HepG2 (cell line): ENCODE results near the gene SNAPIN. TPM values are rescaled to one million over a fixed set of nuclear protein-coding genes. Genes with fewer than 3 reads are reported as not detected.

Experiments
- ARID3A ChIP-seq: IDR thresholded peaks from 2 replicates; pipeline ENCODE4 v1.6.1; 2012; ENCODE audit warnings: low read depth, low read length, improper control_type of control experiment
- DPF2 ChIP-seq: sonication (generic); formaldehyde crosslinking; IDR thresholded peaks from 2 replicates; pipeline ENCODE4 v1.4.0; 2020; ENCODE audit warnings: mild to moderate bottlenecking, low read depth, missing genetic modification reagents, borderline replicate concordance
- GRHL1 ChIP-seq: sonication (generic); formaldehyde crosslinking; conservative IDR thresholded peaks from 2 replicates; pipeline ENCODE4 v1.8.0; 2022; ENCODE audit warnings: missing genetic modification reagents
- MAFG ChIP-seq: sonication (generic); formaldehyde crosslinking; IDR thresholded peaks from 2 replicates; pipeline ENCODE4 v1.5.1; 2020; ENCODE audit warnings: mild to moderate bottlenecking, missing genetic modification reagents
- SNAPC2 ChIP-seq: sonication (generic); formaldehyde crosslinking; IDR thresholded peaks from 2 replicates; pipeline ENCODE4 v1.8.1; 2022; ENCODE audit warnings: mild to moderate bottlenecking, missing genetic modification reagents
- ZNF33A ChIP-seq: sonication (generic); formaldehyde crosslinking; IDR thresholded peaks from 2 replicates; pipeline ENCODE4 v1.5.1; 2020; ENCODE audit warnings: missing genetic modification reagents, mild to moderate bottlenecking, moderate library complexity, borderline replicate concordance
- ZNF629 ChIP-seq: sonication (generic); formaldehyde crosslinking; conservative IDR thresholded peaks from 2 replicates; pipeline ENCODE4 v1.5.0; 2020; ENCODE audit warnings: missing genetic modification reagents
- polyA plus RNA-seq, 8 experiments: library from polyadenylated mRNA; depleted of rRNA in 3 of 8; stranded (reverse) in 7 of 8; unstranded in 1 of 8; fragments of >200 nt; fragmentation: Illumina TruSeq in 4 of 8; extraction: Trizol in 4 of 8; gene quantifications; 2 replicates each; pipeline versions ENCODE4 v1.2.1 to v1.2.3, GENCODE V29; 2011 to 2016; ENCODE audit warnings: low read depth in 4 of 8, missing spikeins in 1 of 8, mixed read lengths in 1 of 8; ENCODE audit not compliant: insufficient read depth in 1 of 8
- total RNA-seq, 5 experiments: library from RNA; depleted of rRNA; stranded (reverse); fragments of >200 nt; fragmentation: Illumina TruSeq; extraction: Trizol; gene quantifications; 2 replicates each; pipeline ENCODE4 v1.2.3, GENCODE V29; 2016; ENCODE audit warnings: low read depth in 1 of 5
- TF ChIP-seq, protein P1 (sequence below): IDR thresholded peaks from 2 replicates; pipeline ENCODE4 v1.6.1; 2016; ENCODE audit warnings: low read depth, missing genetic modification reagents, missing compliant biosample characterization
- TF ChIP-seq, protein P2 (sequence below): sonication (generic); formaldehyde crosslinking; conservative IDR thresholded peaks from 2 replicates; pipeline ENCODE4 v1.4.0; 2020; ENCODE audit warnings: mild to moderate bottlenecking, missing genetic modification reagents, moderate library complexity
- TF ChIP-seq, protein P3 (sequence below): sonication (generic); formaldehyde crosslinking; IDR thresholded peaks from 2 replicates; pipeline ENCODE4 v1.4.0; 2020; ENCODE audit warnings: missing genetic modification reagents
- TF ChIP-seq, protein P4 (sequence below): sonication (generic); formaldehyde crosslinking; IDR thresholded peaks from 2 replicates; pipeline ENCODE4 v1.9.0; 2022; ENCODE audit warnings: missing genetic modification reagents, mild to moderate bottlenecking, borderline replicate concordance

Gene SNAPIN
- total and polyA plus RNA-seq, 2 of the 13 experiments (the other 11 are each of a cell fraction or from before 2014, with no cell fraction given) = 23.9 to 25.7 TPM

- TF ChIP-seq ZNF629 (CRISPR knock-in tag) (peak; percentile 45; the same call in 1 of the 2 replicates), SNAPC2 (CRISPR knock-in tag) (peak; percentile 59; the same call in 1 of the 2 replicates), MAFG (CRISPR knock-in tag) (no peak), ZNF33A (CRISPR knock-in tag) (no peak; the same call in 1 of the 2 replicates), DPF2 (CRISPR knock-in tag) (no peak), GRHL1 (CRISPR knock-in tag) (no peak), ARID3A (peak; percentile 96)
- TF ChIP-seq, protein P1, sequence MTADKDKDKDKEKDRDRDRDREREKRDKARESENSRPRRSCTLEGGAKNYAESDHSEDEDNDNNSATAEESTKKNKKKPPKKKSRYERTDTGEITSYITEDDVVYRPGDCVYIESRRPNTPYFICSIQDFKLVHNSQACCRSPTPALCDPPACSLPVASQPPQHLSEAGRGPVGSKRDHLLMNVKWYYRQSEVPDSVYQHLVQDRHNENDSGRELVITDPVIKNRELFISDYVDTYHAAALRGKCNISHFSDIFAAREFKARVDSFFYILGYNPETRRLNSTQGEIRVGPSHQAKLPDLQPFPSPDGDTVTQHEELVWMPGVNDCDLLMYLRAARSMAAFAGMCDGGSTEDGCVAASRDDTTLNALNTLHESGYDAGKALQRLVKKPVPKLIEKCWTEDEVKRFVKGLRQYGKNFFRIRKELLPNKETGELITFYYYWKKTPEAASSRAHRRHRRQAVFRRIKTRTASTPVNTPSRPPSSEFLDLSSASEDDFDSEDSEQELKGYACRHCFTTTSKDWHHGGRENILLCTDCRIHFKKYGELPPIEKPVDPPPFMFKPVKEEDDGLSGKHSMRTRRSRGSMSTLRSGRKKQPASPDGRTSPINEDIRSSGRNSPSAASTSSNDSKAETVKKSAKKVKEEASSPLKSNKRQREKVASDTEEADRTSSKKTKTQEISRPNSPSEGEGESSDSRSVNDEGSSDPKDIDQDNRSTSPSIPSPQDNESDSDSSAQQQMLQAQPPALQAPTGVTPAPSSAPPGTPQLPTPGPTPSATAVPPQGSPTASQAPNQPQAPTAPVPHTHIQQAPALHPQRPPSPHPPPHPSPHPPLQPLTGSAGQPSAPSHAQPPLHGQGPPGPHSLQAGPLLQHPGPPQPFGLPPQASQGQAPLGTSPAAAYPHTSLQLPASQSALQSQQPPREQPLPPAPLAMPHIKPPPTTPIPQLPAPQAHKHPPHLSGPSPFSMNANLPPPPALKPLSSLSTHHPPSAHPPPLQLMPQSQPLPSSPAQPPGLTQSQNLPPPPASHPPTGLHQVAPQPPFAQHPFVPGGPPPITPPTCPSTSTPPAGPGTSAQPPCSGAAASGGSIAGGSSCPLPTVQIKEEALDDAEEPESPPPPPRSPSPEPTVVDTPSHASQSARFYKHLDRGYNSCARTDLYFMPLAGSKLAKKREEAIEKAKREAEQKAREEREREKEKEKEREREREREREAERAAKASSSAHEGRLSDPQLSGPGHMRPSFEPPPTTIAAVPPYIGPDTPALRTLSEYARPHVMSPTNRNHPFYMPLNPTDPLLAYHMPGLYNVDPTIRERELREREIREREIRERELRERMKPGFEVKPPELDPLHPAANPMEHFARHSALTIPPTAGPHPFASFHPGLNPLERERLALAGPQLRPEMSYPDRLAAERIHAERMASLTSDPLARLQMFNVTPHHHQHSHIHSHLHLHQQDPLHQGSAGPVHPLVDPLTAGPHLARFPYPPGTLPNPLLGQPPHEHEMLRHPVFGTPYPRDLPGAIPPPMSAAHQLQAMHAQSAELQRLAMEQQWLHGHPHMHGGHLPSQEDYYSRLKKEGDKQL (CRISPR knock-in tag) = no peak
- TF ChIP-seq, protein P2, sequence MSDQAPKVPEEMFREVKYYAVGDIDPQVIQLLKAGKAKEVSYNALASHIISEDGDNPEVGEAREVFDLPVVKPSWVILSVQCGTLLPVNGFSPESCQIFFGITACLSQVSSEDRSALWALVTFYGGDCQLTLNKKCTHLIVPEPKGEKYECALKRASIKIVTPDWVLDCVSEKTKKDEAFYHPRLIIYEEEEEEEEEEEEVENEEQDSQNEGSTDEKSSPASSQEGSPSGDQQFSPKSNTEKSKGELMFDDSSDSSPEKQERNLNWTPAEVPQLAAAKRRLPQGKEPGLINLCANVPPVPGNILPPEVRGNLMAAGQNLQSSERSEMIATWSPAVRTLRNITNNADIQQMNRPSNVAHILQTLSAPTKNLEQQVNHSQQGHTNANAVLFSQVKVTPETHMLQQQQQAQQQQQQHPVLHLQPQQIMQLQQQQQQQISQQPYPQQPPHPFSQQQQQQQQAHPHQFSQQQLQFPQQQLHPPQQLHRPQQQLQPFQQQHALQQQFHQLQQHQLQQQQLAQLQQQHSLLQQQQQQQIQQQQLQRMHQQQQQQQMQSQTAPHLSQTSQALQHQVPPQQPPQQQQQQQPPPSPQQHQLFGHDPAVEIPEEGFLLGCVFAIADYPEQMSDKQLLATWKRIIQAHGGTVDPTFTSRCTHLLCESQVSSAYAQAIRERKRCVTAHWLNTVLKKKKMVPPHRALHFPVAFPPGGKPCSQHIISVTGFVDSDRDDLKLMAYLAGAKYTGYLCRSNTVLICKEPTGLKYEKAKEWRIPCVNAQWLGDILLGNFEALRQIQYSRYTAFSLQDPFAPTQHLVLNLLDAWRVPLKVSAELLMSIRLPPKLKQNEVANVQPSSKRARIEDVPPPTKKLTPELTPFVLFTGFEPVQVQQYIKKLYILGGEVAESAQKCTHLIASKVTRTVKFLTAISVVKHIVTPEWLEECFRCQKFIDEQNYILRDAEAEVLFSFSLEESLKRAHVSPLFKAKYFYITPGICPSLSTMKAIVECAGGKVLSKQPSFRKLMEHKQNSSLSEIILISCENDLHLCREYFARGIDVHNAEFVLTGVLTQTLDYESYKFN = peak; percentile 31; the same call in 1 of the 2 replicates
- TF ChIP-seq, protein P3, sequence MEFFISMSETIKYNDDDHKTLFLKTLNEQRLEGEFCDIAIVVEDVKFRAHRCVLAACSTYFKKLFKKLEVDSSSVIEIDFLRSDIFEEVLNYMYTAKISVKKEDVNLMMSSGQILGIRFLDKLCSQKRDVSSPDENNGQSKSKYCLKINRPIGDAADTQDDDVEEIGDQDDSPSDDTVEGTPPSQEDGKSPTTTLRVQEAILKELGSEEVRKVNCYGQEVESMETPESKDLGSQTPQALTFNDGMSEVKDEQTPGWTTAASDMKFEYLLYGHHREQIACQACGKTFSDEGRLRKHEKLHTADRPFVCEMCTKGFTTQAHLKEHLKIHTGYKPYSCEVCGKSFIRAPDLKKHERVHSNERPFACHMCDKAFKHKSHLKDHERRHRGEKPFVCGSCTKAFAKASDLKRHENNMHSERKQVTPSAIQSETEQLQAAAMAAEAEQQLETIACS (CRISPR knock-in tag) = no peak
- TF ChIP-seq, protein P4, sequence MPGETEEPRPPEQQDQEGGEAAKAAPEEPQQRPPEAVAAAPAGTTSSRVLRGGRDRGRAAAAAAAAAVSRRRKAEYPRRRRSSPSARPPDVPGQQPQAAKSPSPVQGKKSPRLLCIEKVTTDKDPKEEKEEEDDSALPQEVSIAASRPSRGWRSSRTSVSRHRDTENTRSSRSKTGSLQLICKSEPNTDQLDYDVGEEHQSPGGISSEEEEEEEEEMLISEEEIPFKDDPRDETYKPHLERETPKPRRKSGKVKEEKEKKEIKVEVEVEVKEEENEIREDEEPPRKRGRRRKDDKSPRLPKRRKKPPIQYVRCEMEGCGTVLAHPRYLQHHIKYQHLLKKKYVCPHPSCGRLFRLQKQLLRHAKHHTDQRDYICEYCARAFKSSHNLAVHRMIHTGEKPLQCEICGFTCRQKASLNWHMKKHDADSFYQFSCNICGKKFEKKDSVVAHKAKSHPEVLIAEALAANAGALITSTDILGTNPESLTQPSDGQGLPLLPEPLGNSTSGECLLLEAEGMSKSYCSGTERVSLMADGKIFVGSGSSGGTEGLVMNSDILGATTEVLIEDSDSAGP (CRISPR knock-in tag) = peak; percentile 62
These were observed 12.5 kb downstream of the SNAPIN start, which contains the start of gene ILF2 (continued) for GRCh38 chr1:153670859-153671627.
